Measurements from ENCODE around the gene TMEM181.
"Not testable (repeated sequence)": the region's sequence is repeated elsewhere in the genome, so short reads cannot be mapped to it uniquely, and the experiment has no call there.

Gene TMEM181, protein sequence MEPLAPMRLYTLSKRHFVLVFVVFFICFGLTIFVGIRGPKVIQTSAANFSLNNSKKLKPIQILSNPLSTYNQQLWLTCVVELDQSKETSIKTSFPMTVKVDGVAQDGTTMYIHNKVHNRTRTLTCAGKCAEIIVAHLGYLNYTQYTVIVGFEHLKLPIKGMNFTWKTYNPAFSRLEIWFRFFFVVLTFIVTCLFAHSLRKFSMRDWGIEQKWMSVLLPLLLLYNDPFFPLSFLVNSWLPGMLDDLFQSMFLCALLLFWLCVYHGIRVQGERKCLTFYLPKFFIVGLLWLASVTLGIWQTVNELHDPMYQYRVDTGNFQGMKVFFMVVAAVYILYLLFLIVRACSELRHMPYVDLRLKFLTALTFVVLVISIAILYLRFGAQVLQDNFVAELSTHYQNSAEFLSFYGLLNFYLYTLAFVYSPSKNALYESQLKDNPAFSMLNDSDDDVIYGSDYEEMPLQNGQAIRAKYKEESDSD

GRCh38 chr6:158559895-158560835 is at the start of gene TMEM181:
Gene TMEM181 (plus strand): TSS chr6:158560091. CDS start chr6:158560225, 134 bp downstream.
- DNase-seq: peak; percentile 46 to 74

GRCh38 chr6:158512809-158513208 is 47.1 kb upstream of the TMEM181 start:
- DNase-seq: no peak

DNA sequence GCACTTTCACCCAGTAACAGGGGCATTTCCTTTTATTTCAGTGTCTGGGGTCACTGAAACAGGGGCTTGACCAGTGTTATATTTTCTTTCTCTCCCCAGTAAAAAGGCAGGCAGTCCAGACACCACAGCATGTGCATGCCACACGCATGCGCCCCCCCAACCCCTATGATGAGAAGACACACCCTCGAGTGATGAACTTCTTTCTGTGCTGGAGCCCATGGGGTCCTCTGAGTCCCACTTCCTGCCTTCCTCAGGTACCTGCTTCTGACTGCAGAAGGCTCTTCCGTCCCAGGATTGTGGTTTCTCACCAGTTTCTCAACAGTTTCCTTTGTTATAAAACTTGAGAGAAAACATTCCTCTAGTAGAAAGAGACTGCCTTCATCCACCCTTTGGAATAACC is 45.7 kb upstream of the TMEM181 start:
- DNase-seq: no peak

GRCh38 chr6:158514991-158515390 is 44.9 kb upstream of the TMEM181 start:
- DNase-seq: no peak

- no peak for DNase-seq
Observed at GRCh38 chr6:158516098-158516497, 43.8 kb upstream of the TMEM181 start.

GRCh38 chr6:158517038-158517437 is 42.9 kb upstream of the TMEM181 start:
- DNase-seq: no peak

GRCh38 chr6:158517581-158517980 is 42.3 kb upstream of the TMEM181 start:
- DNase-seq: no peak

DNA sequence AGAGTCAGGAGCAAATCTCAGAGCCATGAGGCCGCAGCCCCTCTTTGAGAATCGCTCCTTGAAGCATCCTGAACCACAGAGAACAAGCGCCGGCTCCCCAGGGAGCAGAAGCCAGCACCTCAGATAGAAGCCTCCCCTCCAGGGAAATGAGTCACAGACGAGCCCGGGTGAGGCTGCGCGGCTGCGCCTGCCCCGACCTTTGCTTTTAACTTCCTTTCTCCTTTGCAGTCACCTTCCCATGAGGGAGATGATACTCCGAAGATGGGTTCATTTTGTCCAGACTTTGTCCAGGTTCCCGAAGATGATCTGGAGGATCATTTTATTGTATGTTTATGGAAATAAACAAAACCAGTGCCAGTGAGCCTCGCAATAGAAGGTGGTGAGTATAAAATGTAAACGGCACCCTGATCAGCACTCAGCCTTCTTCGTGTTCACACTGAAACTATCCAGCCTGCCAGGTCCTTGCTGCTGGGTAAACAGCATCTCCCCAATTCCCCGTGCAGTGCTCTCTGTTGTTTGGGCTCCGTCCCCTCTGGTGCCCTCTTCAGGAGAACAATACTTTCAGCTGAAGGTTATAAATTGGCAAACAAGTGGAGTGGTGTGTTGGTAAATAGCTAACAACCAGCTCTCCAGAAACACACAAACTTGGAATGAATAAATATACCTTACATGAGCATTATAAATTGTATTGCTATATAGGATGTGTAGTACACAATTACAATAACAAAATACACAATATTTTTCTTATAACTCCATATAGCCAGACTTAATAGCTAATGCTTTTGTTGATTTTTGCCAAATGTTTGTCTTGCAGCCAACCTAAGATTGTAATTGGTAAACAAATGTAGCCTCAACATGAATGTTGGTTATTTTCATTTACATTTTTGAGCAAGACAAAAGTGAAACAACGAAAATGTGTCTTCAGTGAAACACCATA is 41.4 kb upstream of the TMEM181 start:
- peak; percentile 41 to 42 for DNase-seq

- DNase-seq: no peak
Observed at GRCh38 chr6:158519300-158519699, 40.6 kb upstream of the TMEM181 start.

DNA sequence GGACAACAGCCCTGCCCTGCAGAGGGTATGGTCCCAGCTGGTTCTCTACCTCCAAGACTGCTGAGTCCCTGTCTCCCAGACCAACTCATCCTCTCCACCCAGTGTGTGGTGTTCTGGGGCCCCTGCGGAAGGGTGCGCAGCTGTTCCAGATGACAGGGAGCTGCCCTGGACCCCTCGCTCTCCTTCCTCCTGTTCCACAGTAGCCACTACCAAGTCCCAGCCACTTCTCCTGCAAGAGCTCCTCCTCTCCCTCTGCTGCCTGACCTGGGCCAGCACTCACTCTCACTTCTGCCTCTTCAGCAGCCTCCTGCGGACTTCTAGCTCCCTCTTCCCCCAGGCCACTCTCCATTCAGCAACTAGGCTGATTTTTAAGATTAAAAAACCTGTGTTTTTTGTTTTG is 40.1 kb upstream of the TMEM181 start:
- no peak for DNase-seq

DNA sequence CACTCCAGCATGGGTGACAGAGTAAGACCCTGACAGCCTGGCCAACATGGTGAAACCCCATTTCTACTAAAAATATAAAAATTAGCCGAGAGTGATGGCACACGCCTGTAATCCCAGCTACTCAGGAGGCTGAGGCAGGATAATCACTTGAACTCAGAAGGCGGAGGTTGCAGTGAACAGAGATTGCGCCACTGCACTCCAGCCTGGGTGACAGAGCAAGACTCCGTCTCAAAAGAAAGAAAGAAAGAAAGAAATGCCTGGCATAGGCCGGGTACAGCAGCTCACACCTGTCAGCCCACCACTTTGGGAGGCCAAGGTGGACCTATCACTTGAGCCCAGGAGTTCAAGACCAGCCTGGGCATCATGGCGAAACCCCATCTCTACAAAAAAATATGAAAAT is 38.9 kb upstream of the TMEM181 start:
- DNase-seq: not testable (repeated sequence)

- DNase-seq: no peak
Observed at GRCh38 chr6:158521759-158522158, 38.1 kb upstream of the TMEM181 start.

DNA sequence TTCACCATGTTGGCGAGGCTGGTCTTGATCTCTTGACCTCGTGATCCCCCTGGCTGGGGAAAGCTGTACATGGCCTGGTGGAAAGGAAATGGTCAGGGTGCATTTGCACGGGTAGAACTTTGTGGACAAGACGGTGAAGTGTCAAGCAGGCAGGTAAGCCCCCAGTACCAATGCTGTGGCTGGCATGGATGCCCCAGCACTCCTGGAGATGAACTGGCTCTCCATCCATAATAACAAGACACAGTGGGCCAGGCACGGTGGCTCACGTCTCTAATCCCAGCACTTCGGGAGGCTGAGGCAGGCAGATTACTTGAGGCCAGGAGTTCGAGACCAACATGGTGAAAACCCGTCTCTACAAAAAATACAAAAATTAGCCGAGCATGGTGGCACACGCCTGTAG is 37.3 kb upstream of the TMEM181 start:
- DNase-seq: no peak

GRCh38 chr6:158524311-158524710 is 35.6 kb upstream of the TMEM181 start:
- DNase-seq: no peak

DNA sequence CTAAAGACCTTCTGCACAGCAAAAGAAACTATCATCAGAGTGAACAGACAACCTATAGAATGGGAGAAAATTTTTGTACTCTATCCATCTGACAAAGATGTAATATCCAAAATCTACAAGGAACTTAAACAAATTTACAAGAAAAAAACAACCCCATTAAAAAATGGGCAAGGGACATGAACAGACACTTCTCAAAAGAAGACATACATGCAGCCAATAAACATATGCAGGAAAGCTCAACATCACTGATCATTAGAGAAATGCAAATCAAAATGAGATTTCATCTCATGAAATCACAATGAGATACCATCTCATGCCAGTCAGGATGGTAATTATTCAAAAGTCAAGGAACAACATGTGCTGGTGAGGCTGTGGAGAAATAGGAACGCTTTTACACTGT is 32.0 kb upstream of the TMEM181 start:
- DNase-seq: not testable (repeated sequence)

DNA sequence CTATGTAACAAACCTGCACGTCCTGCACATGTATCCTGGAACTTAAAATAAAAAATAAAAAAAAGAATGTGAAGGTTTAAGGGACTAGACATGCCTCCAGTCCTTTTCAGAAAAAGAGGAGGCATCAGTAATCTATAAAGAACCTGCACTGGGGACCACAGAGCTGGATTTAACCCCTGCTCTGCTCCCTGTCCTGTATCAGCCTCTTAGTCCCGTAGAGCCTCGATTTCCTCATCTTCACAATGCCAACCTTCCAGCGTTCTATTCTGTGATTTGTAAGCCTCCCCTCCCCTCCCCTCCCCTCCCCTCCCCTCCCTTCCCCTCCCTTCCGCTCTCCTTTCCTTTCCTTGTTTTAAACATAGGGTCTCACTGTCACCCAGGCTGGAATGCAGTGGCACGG is 31.1 kb upstream of the TMEM181 start:
- no peak for DNase-seq

- DNase-seq: no peak
Observed at GRCh38 chr6:158529629-158530028, 30.3 kb upstream of the TMEM181 start.

DNA sequence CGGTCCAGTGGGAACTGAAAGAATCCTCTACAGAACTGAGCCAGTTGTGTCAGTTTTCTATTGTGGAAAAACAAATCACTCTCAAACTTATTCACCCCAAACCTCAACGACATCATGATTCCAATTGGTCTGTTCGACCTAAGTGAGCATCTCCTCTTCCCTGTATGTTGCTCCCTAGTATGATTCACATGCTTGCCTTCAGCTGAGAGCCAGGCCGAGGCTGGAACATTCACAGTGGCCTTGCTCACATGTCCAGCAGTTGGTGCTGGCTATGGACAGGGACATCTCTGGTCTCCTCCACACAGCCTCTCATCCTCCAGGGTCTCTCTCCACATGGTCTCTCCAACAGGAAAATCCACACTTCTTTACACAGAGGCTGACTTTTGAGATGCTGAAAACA is 28.3 kb upstream of the TMEM181 start:
- DNase-seq: no peak

DNA sequence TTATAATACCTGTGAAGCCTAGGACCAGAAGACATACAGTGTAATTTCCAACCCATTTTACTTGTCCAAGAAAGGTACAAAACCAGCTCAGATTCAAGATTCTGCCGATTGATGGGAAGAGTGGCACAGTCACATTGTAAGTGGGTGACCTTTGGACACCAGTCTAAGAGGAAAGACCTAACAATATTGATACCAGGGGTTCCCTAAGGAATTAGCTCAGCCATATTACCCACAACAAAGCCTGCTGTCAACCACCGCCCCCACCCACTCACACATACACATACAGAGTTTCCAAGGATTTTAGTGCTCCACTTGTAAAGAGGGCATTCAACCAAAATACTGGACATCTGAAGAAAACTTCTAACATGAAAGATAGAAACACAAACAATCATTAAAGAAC is 27.9 kb upstream of the TMEM181 start:
- DNase-seq: no peak

GRCh38 chr6:158536084-158536890 is 23.6 kb upstream of the TMEM181 start:
- peak; percentile 37 to 67 for DNase-seq
